GM12801 (cell line): ENCODE measurements around the gene ARX.

ENCODE experiments used
- TF ChIP-seq, protein P1 (sequence below): IDR thresholded peaks from one replicate; pipeline ENCODE4 v1.5.1; 2011; ENCODE audit warnings: control low read depth; ENCODE audit not compliant: insufficient read length; ENCODE audit errors: extremely low read depth

ARX gene

DNA sequence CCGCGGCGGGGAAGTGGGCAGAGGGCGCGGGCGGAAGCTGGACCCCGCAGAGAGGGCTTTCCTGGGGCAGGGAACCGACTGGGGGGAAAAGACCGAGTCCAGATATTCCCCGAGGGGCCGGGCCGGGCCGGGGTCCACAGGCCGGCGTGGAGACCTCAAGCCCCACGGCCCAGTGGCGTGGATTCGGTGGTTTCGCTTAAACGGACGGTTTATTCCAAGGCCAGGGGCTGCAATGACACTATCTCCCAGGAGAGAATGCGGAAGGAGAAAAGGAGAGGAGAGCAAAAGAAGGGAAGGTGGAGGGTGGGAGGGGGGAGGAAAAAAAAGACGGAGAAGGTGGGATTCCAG, 10.8 kb downstream of the ARX start:
- TF ChIP-seq, protein P1, sequence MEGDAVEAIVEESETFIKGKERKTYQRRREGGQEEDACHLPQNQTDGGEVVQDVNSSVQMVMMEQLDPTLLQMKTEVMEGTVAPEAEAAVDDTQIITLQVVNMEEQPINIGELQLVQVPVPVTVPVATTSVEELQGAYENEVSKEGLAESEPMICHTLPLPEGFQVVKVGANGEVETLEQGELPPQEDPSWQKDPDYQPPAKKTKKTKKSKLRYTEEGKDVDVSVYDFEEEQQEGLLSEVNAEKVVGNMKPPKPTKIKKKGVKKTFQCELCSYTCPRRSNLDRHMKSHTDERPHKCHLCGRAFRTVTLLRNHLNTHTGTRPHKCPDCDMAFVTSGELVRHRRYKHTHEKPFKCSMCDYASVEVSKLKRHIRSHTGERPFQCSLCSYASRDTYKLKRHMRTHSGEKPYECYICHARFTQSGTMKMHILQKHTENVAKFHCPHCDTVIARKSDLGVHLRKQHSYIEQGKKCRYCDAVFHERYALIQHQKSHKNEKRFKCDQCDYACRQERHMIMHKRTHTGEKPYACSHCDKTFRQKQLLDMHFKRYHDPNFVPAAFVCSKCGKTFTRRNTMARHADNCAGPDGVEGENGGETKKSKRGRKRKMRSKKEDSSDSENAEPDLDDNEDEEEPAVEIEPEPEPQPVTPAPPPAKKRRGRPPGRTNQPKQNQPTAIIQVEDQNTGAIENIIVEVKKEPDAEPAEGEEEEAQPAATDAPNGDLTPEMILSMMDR = no peak

- TF ChIP-seq, protein P1 = no peak
Observed at GRCh38 chrX:25004485-25005032, 11.2 kb downstream of the ARX start.

GRCh38 chrX:25004040-25004439, 11.7 kb downstream of the ARX start:
- TF ChIP-seq, protein P1 = no peak

- TF ChIP-seq, protein P1 = no peak
Observed at GRCh38 chrX:25003066-25003849, 12.5 kb downstream of the ARX start.

- TF ChIP-seq, protein P1 = no peak
Observed at GRCh38 chrX:25002661-25003020, 13.1 kb downstream of the ARX start.

GRCh38 chrX:25001808-25002660, 13.7 kb downstream of the ARX start:
- TF ChIP-seq, protein P1 = no peak

DNA sequence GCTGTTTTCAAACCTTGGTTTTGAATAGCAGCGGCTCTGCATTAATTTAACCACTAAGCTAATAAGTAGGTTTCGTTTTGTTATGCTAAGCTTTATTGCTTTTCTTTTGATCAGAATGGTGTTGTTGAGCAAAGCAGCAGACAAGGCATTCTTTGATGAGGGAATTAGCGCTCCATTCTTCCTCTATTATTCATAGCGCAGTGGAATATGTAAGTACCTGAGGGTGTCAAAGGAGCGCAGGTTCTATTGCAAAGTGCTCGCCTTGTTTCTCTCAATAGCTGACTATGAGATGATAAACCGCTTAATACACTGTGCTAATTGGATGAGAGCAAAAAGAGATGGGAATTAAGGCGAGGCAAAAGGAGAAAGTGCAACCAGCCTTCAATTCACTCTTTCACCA, 16.3 kb downstream of the ARX start:
- TF ChIP-seq, protein P1 = no peak
